ENCODE data around the gene ELF4. TPM values are rescaled to one million over a fixed set of nuclear protein-coding genes. Genes with fewer than 3 reads are reported as not detected.

ELF4 gene
- polyA plus RNA-seq, 1 donor from 2014 or later, result not detected

- Histone ChIP-seq H3K27ac (ENCODE audit: low read length) (no peak overlapping the region), H3K9ac (ENCODE audit: low read length) (no peak overlapping the region), H4K20me1 (ENCODE audit: insufficient read depth) (no peaks in the 10 kb centered on the region), H3F3A (ENCODE audit: insufficient read depth, low read length, poor library complexity, severe bottlenecking) (no peaks in the 10 kb centered on the region), H3K27me3 (ENCODE audit: insufficient read depth, low read depth, low read length) (no peaks in the 10 kb centered on the region), H3K9me3 (ENCODE audit: low read length) (no peaks in the 10 kb centered on the region), H3K79me2 (replicated peaks; ENCODE audit: insufficient read depth, low read length) (no peaks in the 10 kb centered on the region), H3K4me3 (ENCODE audit: low read length) (no peak overlapping the region), H2AFZ (ENCODE audit: low read depth, low read length) (no peak overlapping the region), H3K4me2 (ENCODE audit: low read length) (no peak overlapping the region), H3K9me2 (ENCODE audit: insufficient read depth, low read length) (no peaks in the 10 kb centered on the region), H3K36me3 (ENCODE audit: insufficient read depth, low read length) (no peaks in the 10 kb centered on the region)
- TF ChIP-seq RAD21 (conservative IDR thresholded peaks at IDR 0.05), result no peak
- no peak for TF ChIP-seq SMC3 (conservative IDR thresholded peaks at IDR 0.05; ENCODE audit: poor library complexity)
- TF ChIP-seq POLR2AphosphoS5 (IDR thresholded peaks at IDR 0.05), result no peak
- no peak for TF ChIP-seq TAF1 (IDR thresholded peaks at IDR 0.05; ENCODE audit: low read depth)
- TF ChIP-seq EZH2 (IDR thresholded peaks at IDR 0.05; ENCODE audit: borderline replicate concordance, insufficient read depth, low read length, poor library complexity, severe bottlenecking), result no peak
- TF ChIP-seq CTCF (IDR thresholded peaks at IDR 0.05; ENCODE audit: poor library complexity, severe bottlenecking), result no peak
- no peak for TF ChIP-seq REST (IDR thresholded peaks at IDR 0.05; ENCODE audit: borderline replicate concordance)
- TF ChIP-seq MXI1 (conservative IDR thresholded peaks at IDR 0.05; ENCODE audit: poor library complexity, severe bottlenecking), result no peak
- TF ChIP-seq EP300 (conservative IDR thresholded peaks at IDR 0.05; ENCODE audit: poor library complexity, severe bottlenecking), result no peak
Observed at GRCh38 chrX:130090364-130090763, 19.9 kb downstream of the ELF4 start.

- Histone ChIP-seq H3K9me2 (ENCODE audit: insufficient read depth, low read length) (no peaks in the 10 kb centered on the region), H3K27me3 (ENCODE audit: insufficient read depth, low read depth, low read length) (no peaks in the 10 kb centered on the region), H3K27ac (ENCODE audit: low read length) (no peak overlapping the region), H3K36me3 (ENCODE audit: insufficient read depth, low read length) (no peaks in the 10 kb centered on the region), H4K20me1 (ENCODE audit: insufficient read depth) (no peaks in the 10 kb centered on the region), H3K9me3 (ENCODE audit: low read length) (no peaks in the 10 kb centered on the region), H3F3A (ENCODE audit: insufficient read depth, low read length, poor library complexity, severe bottlenecking) (no peaks in the 10 kb centered on the region), H3K4me2 (ENCODE audit: low read length) (no peak overlapping the region), H3K9ac (ENCODE audit: low read length) (no peak overlapping the region), H3K79me2 (replicated peaks; ENCODE audit: insufficient read depth, low read length) (no peaks in the 10 kb centered on the region), H3K4me3 (ENCODE audit: low read length) (no peak overlapping the region), H2AFZ (ENCODE audit: low read depth, low read length) (no peak overlapping the region)
- TF ChIP-seq EZH2 (IDR thresholded peaks at IDR 0.05; ENCODE audit: borderline replicate concordance, insufficient read depth, low read length, poor library complexity, severe bottlenecking), result no peak
- TF ChIP-seq REST (IDR thresholded peaks at IDR 0.05; ENCODE audit: borderline replicate concordance), result no peak
- no peak for TF ChIP-seq MXI1 (conservative IDR thresholded peaks at IDR 0.05; ENCODE audit: poor library complexity, severe bottlenecking)
- no peak for TF ChIP-seq RAD21 (conservative IDR thresholded peaks at IDR 0.05)
- TF ChIP-seq SMC3 (conservative IDR thresholded peaks at IDR 0.05; ENCODE audit: poor library complexity), result no peak
- no peak for TF ChIP-seq TAF1 (IDR thresholded peaks at IDR 0.05; ENCODE audit: low read depth)
- no peak for TF ChIP-seq CTCF (IDR thresholded peaks at IDR 0.05; ENCODE audit: poor library complexity, severe bottlenecking)
- no peak for TF ChIP-seq EP300 (conservative IDR thresholded peaks at IDR 0.05; ENCODE audit: poor library complexity, severe bottlenecking)
- TF ChIP-seq POLR2AphosphoS5 (IDR thresholded peaks at IDR 0.05), result no peak
Observed at GRCh38 chrX:130086447-130087206, 23.7 kb downstream of the ELF4 start.

All from neural cell (in vitro differentiated cells).